ENCODE measurements around the gene DLL4. TPM values are rescaled to one million over a fixed set of nuclear protein-coding genes. Genes with fewer than 3 reads are reported as not detected.
A peak's percentile ranks its signal among the peaks of the same experiment; 100 is the strongest.

The DLL4 gene
- polyA plus RNA-seq = not detected

- no peaks in the 10 kb centered on the region for H3K9me3 Mint-ChIP-seq
- peaks cover 0 to 4% (median 0%) of the 10 kb centered on the region in 3 donors for H3K36me3 Mint-ChIP-seq
- peak in 1 of 3 donors; percentile 20 for DNase-seq
- peaks cover 58% of the 10 kb centered on the region in 2 donors for H3K4me1 Mint-ChIP-seq
- H3K27ac Mint-ChIP-seq = no peak within 1 kb of the TSS
- peak within 1 kb of the TSS; percentile 69 to 83 (median 81) for H3K4me3 Mint-ChIP-seq
- peaks cover 14 to 29% (median 26%) of the 10 kb centered on the region in 3 donors for H3K27me3 Mint-ChIP-seq (ENCODE audit: low read depth in 3 of 3)
Observed at GRCh38 chr15:40928821-40929659, at the start of gene DLL4. Gene DLL4, plus strand, starts transcription at chr15:40929340. Its CDS starts 329 bp downstream, at chr15:40929669.

DNA sequence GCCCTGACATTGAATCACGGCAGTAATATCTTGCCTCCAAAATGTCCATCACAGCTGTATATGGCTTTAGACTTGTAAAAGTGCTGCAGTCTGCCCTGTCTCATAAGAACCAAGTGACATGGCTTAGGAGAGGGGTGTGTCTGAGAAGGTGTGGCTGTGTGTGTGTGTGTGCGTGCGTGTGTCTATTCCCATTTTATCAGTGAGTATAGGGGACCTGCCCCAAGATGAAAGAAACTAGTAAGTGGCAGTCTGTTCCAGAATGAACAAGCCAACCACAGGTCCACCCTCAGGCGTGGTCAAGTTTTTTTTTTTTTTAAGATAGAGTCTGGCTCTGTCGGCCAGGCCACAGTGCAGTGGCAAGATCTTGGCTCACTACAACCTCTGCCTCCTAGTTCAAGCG is 49.5 kb upstream of the DLL4 start:
- H3K4me1 Mint-ChIP-seq = peaks cover 6 to 7% of the 10 kb centered on the region in 2 donors
- H3K36me3 Mint-ChIP-seq = no peaks in the 10 kb centered on the region
- H3K9me3 Mint-ChIP-seq = no peaks in the 10 kb centered on the region
- H3K27ac Mint-ChIP-seq = no peak overlapping the region
- DNase-seq = no peak
- H3K4me3 Mint-ChIP-seq = no peak overlapping the region
- peaks cover 1 to 7% (median 5%) of the 10 kb centered on the region in 3 donors for H3K27me3 Mint-ChIP-seq (ENCODE audit: low read depth in 3 of 3)

DNA sequence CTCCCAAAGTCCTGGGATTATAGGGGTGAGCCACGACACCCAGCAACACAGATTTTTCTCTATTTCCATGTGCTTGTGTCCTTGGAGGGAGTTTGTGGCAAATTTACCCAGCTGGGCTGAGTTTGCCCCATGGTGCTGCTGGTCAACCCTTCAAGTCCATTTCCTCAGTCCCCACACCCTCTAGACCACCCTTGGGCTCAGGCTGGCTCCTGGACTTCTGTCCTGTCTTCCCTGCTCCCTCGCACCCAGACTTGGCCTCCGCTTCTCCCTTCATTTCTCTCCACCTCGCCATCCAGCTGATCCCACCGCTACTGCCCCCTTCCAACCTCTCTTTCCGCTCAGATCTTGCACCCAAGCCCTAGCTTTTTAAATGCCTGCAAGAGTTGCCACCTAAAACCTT is 47.8 kb upstream of the DLL4 start:
- peaks cover 12 to 15% of the 10 kb centered on the region in 2 donors for H3K4me1 Mint-ChIP-seq
- peaks cover 6 to 7% (median 6%) of the 10 kb centered on the region in 3 donors for H3K27me3 Mint-ChIP-seq (ENCODE audit: low read depth in 3 of 3)
- H3K27ac Mint-ChIP-seq = no peak overlapping the region
- no peaks in the 10 kb centered on the region for H3K9me3 Mint-ChIP-seq
- DNase-seq = no peak
- no peaks in the 10 kb centered on the region for H3K36me3 Mint-ChIP-seq
- H3K4me3 Mint-ChIP-seq = no peak overlapping the region

DNA sequence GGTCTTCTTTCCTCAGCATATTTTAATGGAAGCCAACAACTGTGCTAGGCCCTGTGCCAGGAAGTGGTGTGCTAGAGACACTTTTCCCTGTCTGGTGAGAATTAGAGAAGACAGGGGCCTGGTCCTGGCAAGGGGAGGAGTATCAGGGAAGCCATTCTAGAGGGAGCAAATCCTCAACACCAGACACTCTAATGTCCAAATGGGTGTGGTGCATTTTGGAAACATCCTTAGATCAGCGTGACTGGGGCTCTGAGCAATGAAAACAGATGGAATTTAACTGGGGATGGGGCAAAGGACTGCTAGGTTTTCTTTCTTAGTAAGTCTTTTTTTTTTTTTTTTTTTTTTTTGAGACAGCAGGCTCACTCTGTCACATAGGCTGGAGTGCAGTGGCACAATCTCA is 42.6 kb upstream of the DLL4 start:
- Mint-ChIP-seq H3K9me3 (no peaks in the 10 kb centered on the region), H3K4me3 (no peak overlapping the region), H3K27me3 (ENCODE audit: low read depth in 3 of 3) (peaks cover 2 to 8% (median 6%) of the 10 kb centered on the region in 3 donors), H3K36me3 (no peaks in the 10 kb centered on the region), H3K4me1 (peaks cover 11 to 15% of the 10 kb centered on the region in 2 donors), H3K27ac (no peak overlapping the region)
- no peak for DNase-seq

DNA sequence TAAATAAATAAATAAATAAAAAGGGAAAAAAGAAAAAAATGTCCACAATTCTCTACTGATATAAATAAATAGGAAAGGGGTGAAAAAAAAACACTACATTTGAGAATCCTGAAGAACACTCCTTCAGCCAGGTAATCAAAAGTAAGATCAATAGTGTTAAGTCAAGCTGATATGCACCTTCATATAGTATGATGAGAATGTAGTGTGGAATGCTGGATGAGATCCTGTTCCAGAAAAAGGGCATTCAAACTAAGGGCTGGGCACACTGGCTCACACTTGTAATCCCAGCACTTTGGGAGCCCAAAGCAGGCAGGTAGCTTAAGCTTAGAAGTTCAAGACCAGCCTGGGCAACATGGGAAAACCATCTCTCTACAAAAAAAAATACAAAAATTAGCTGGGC is 40.0 kb upstream of the DLL4 start:
- no peaks in the 10 kb centered on the region for H3K36me3 Mint-ChIP-seq
- H3K4me3 Mint-ChIP-seq = no peak overlapping the region
- peaks cover 2 to 12% (median 12%) of the 10 kb centered on the region in 3 donors for H3K27me3 Mint-ChIP-seq (ENCODE audit: low read depth in 3 of 3)
- DNase-seq = no peak
- H3K4me1 Mint-ChIP-seq = peaks cover 26 to 32% of the 10 kb centered on the region in 2 donors
- H3K9me3 Mint-ChIP-seq = no peaks in the 10 kb centered on the region
- no peak overlapping the region for H3K27ac Mint-ChIP-seq

- Mint-ChIP-seq H3K27ac (no peak overlapping the region), H3K4me1 (peaks cover 34 to 40% of the 10 kb centered on the region in 2 donors)
Observed at GRCh38 chr15:40891138-40891537, 38.0 kb upstream of the DLL4 start.

GRCh38 chr15:40891810-40892446 is 37.2 kb upstream of the DLL4 start:
- no peaks in the 10 kb centered on the region for H3K9me3 Mint-ChIP-seq
- H3K27ac Mint-ChIP-seq = peak overlapping the region in 1 of 6 donors; percentile 34
- peaks cover 34 to 40% of the 10 kb centered on the region in 2 donors for H3K4me1 Mint-ChIP-seq
- H3K27me3 Mint-ChIP-seq (ENCODE audit: low read depth in 3 of 3) = peaks cover 4 to 12% (median 10%) of the 10 kb centered on the region in 3 donors
- H3K4me3 Mint-ChIP-seq = peak overlapping the region in 1 of 5 donors; percentile 36
- DNase-seq = peak in 1 of 3 donors; percentile 43
- no peaks in the 10 kb centered on the region for H3K36me3 Mint-ChIP-seq

More at GRCh38 chr15:40891138-40891537, 38.0 kb upstream of the DLL4 start:
- Mint-ChIP-seq H3K4me3 (no peak overlapping the region), H3K9me3 (no peaks in the 10 kb centered on the region), H3K27me3 (ENCODE audit: low read depth in 3 of 3) (peaks cover 4 to 12% (median 10%) of the 10 kb centered on the region in 3 donors), H3K36me3 (no peaks in the 10 kb centered on the region)
- DNase-seq = no peak

DNA sequence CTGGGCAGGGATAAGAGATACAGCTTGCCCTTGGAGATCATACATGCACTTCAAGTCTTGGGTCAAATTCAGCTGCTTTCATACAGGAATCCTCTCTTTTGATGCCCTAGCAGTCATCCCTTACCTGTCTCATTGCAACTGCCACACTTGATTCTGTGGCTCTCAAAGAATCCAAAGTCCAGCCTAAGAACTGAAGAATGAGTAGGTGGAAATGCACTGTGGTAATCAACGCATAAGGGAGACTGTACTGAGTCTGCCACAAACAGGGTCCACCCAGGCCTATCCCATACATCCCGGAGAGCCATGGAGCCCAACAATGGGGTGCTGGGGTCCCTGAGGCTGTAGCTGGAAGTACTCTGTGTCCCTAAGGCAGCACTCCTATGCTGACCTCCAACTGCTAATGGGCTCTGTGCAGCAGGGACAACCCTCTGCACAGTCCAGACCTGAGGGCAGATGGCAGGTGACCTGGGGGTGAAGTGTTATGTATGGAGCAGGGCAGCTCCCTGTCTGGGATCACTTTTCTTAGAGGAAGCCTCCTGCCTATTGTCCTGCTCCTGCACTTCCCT is 36.6 kb upstream of the DLL4 start:
- no peak for DNase-seq
- peak overlapping the region in 1 of 6 donors; percentile 49 for H3K27ac Mint-ChIP-seq
- peaks cover 0 to 4% (median 0%) of the 10 kb centered on the region in 3 donors for H3K36me3 Mint-ChIP-seq
- H3K9me3 Mint-ChIP-seq = no peaks in the 10 kb centered on the region
- peaks cover 4 to 14% (median 10%) of the 10 kb centered on the region in 3 donors for H3K27me3 Mint-ChIP-seq (ENCODE audit: low read depth in 3 of 3)
- peak overlapping the region in 3 of 5 donors; percentile 30 to 62 (median 55) for H3K4me3 Mint-ChIP-seq
- H3K4me1 Mint-ChIP-seq = peaks cover 36 to 46% of the 10 kb centered on the region in 2 donors

DNA sequence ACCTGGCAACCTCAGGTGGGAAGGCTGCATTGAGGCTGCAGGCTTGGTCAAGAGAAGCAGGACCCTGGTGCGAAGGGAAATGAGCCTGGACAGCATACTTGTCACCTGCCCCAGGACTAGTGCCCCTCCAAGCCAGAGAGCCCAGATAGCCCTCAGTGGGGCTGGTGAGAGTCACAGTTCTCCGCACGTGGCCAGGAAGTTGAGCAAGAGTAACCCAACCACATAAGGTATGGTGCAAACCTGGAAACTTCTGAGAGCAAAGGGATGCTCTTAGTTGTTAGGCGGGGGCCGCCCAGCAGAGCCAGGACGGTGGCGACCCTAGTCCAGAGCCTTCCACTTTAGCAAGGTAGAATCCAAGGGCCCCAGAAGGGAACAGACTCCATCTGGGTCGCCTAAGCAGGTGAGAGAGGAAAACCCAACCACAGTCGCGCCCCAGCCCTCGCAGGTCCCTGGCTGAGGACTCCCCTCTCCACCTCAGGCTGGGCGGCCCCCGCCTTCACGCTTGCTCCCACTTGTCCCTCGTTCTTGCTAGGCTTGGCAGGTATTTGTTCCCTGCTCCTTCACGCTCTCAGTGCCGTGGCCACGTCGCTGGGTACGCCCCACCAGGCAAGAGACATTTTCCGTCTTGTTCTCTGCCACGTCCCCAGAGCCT is 36.0 kb upstream of the DLL4 start:
- no peak for DNase-seq
- H3K36me3 Mint-ChIP-seq = peaks cover 0 to 6% (median 0%) of the 10 kb centered on the region in 3 donors
- no peaks in the 10 kb centered on the region for H3K9me3 Mint-ChIP-seq
- H3K4me1 Mint-ChIP-seq = peaks cover 38 to 53% of the 10 kb centered on the region in 2 donors
- H3K4me3 Mint-ChIP-seq = peak overlapping the region; percentile 30 to 100 (median 96)
- peak overlapping the region in 3 of 6 donors; percentile 19 to 99 (median 98) for H3K27ac Mint-ChIP-seq
- peaks cover 4 to 14% (median 10%) of the 10 kb centered on the region in 3 donors for H3K27me3 Mint-ChIP-seq (ENCODE audit: low read depth in 3 of 3)

DNA sequence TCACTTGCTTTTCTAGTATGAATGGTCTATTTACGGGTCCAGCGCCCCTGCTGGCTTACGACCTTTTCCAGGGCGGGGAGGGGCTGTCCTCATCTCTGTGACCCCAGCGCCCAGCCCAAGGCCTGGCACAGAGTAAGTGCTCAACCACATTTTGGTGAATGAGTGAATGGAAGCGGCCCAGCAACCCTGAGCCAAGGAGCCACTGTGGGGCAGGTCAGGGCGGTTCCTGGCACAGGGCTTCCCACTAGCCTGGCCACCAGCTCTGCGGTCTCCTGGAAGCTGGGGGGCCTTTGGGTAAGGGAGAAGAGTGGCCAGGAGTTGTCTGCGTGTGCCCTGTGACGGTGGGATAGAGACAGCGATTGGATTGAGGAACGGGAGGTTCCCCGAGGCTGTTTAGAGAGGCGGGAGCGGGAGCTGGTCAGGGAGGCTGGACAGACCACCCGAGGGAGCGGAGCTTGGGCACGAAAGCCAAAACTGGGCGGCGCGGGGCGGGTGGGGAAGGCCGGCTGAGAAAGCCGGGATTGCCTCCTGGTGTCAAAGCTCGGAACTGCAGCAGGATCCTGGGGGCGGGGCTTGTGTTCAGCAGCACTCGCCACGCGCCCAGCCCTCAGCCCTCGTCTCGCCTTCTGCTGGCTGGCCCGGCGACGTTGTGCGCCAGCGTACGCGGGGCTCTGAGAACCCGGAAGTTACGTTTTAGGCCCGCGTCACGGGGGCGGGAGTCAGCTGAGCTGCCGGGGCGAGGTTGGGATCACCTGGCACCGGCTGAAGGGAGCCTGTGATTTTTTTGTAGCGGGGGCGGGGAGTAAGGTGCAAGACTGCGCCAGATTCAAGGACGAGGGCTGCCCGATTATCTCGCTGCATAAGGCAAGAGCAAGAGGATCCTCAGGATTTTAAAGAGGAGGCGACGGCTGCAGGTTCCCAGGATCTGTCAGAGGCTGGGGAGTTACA is 35.1 kb upstream of the DLL4 start, which contains the start of gene VPS18:
Gene VPS18, plus strand, starts transcription at position 718 of the 948 bp plus-strand sequence. CDS start 319 bp downstream, outside the sequence.
- Mint-ChIP-seq H3K4me3 (peak within 1 kb of the TSS; percentile 96 to 100 (median 99)), H3K9me3 (no peaks in the 10 kb centered on the region), H3K4me1 (peaks cover 41 to 53% of the 10 kb centered on the region in 2 donors), H3K36me3 (peaks cover 0 to 6% (median 5%) of the 10 kb centered on the region in 3 donors), H3K27me3 (ENCODE audit: low read depth in 3 of 3) (peaks cover 4 to 14% (median 10%) of the 10 kb centered on the region in 3 donors), H3K27ac (peak within 1 kb of the TSS; percentile 96 to 100 (median 98))
- peak; percentile 97 to 98 (median 98) for DNase-seq

- DNase-seq = peak; percentile 64 to 65 (median 64)
- Mint-ChIP-seq H3K27ac (peak overlapping the region; percentile 96 to 100 (median 98)), H3K4me1 (peaks cover 45 to 53% of the 10 kb centered on the region in 2 donors), H3K9me3 (no peaks in the 10 kb centered on the region), H3K36me3 (peaks cover 0 to 7% (median 6%) of the 10 kb centered on the region in 3 donors), H3K4me3 (peak overlapping the region; percentile 96 to 100 (median 99)), H3K27me3 (ENCODE audit: low read depth in 3 of 3) (peaks cover 4 to 14% (median 10%) of the 10 kb centered on the region in 3 donors)
Observed at GRCh38 chr15:40894681-40895448, 34.3 kb upstream of the DLL4 start.
